Neural progenitor cell (in vitro differentiated cells): ENCODE results near the gene C20orf141.

Experiments
- EZH2 ChIP-seq: fragments of 200-600 bp; sonication (generic); IDR thresholded peaks from 2 replicates; pipeline ENCODE4 v1.6.1; 2017; ENCODE audit warnings: antibody characterized with exemption, mild to moderate bottlenecking, moderate library complexity
- TF ChIP-seq, protein P1 (sequence below): fragments of 200-600 bp; sonication (generic); IDR thresholded peaks from 2 replicates; pipeline ENCODE4 v1.5.1; 2017; ENCODE audit warnings: antibody characterized with exemption, mild to moderate bottlenecking

- TF ChIP-seq EZH2, result no peak
- TF ChIP-seq, protein P1, sequence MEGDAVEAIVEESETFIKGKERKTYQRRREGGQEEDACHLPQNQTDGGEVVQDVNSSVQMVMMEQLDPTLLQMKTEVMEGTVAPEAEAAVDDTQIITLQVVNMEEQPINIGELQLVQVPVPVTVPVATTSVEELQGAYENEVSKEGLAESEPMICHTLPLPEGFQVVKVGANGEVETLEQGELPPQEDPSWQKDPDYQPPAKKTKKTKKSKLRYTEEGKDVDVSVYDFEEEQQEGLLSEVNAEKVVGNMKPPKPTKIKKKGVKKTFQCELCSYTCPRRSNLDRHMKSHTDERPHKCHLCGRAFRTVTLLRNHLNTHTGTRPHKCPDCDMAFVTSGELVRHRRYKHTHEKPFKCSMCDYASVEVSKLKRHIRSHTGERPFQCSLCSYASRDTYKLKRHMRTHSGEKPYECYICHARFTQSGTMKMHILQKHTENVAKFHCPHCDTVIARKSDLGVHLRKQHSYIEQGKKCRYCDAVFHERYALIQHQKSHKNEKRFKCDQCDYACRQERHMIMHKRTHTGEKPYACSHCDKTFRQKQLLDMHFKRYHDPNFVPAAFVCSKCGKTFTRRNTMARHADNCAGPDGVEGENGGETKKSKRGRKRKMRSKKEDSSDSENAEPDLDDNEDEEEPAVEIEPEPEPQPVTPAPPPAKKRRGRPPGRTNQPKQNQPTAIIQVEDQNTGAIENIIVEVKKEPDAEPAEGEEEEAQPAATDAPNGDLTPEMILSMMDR, result no peak
Observed at GRCh38 chr20:2864626-2865025, 49.8 kb downstream of the C20orf141 start.
